MG63 (cell line): ENCODE measurements around the gene STRBP. TPM values are rescaled to one million over a fixed set of nuclear protein-coding genes. Genes with fewer than 3 reads are reported as not detected.

Experiments used
- DNase-seq: peaks from one replicate; pipeline ENCODE4 v3.0.0-alpha.2; 2020
- H3K27me3 ChIP-seq: fragments of 250-450 bp; sonication (Bioruptor Pico); 2 replicates; pipeline ENCODE4 v1.5.1; 2020; ENCODE audit warnings: mild to moderate bottlenecking, moderate library complexity
- H3K36me3 ChIP-seq: fragments of 250-450 bp; sonication (Bioruptor Pico); 2 replicates; pipeline ENCODE4 v1.5.1; 2020; ENCODE audit warnings: mild to moderate bottlenecking, moderate library complexity
- H3K4me3 ChIP-seq: fragments of 250-450 bp; sonication (Bioruptor Pico); 2 replicates; pipeline ENCODE4 v1.5.1; 2020; ENCODE audit warnings: mild to moderate bottlenecking, moderate library complexity
- H3K9me3 ChIP-seq: fragments of 250-450 bp; sonication (Bioruptor Pico); 2 replicates; pipeline ENCODE4 v1.5.1; 2020; ENCODE audit warnings: mild to moderate bottlenecking, moderate library complexity
- total RNA-seq: library from RNA; depleted of rRNA; stranded (reverse); fragments of >200 nt; shearing (Covaris generic); gene quantifications from 2 replicates; pipeline ENCODE4 v1.2.3, GENCODE V29; 2014; ENCODE audit warnings: low replicate concordance

The STRBP gene
- total RNA-seq, 1 experiment from 2014 or later, result 8.1 TPM

DNA sequence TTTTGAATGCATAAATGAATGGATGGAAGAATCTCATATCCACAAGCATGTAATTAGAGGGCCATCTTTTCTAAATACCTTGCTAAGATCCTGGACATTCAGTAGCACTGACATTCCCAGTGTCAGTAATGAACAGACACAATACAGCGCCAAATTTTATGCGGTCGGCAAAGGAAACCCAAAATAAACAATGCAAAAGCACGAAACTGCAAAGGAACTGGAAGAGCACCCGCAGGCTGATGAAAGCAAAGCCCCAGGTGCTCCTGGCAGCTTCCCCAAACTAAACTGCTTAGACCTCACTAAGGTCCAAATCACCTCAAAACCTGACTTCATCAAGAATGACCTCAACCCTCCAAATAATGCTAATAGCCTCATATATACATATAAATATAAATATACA, 133.0 kb downstream of the STRBP start:
- no peak overlapping the region for H3K4me3 ChIP-seq
- no peak for DNase-seq
- no peaks in the 10 kb centered on the region for H3K36me3 ChIP-seq
- H3K27me3 ChIP-seq, result no peaks in the 10 kb centered on the region
- no peaks in the 10 kb centered on the region for H3K9me3 ChIP-seq

DNA sequence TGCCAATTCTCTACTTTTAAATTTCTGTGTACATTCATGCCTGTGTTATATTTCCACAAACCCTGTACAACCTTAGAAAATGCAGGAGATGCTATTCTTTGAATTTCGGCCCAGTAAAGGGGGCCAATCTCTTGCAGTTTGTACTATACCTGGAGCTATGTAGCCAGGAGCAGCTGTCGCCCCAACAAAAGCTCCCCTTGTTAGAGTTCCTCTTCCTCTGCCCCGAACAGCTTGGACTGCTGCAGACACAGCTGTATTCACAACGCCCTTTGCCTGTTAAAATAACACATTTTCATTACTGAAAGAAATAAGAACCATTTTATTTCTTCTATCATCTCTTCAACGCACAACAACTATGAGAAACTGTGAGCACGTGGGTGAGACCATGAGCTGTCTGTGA, 135.7 kb downstream of the STRBP start:
- Histone ChIP-seq H3K36me3 (no peaks in the 10 kb centered on the region), H3K27me3 (no peaks in the 10 kb centered on the region), H3K4me3 (no peak overlapping the region), H3K9me3 (no peaks in the 10 kb centered on the region)
- no peak for DNase-seq

- no peaks in the 10 kb centered on the region for H3K27me3 ChIP-seq
- H3K4me3 ChIP-seq, result no peak overlapping the region
- no peaks in the 10 kb centered on the region for H3K36me3 ChIP-seq
- no peak for DNase-seq
- H3K9me3 ChIP-seq, result no peaks in the 10 kb centered on the region
These were observed 136.4 kb downstream of the STRBP start for GRCh38 chr9:123131993-123132392.

DNA sequence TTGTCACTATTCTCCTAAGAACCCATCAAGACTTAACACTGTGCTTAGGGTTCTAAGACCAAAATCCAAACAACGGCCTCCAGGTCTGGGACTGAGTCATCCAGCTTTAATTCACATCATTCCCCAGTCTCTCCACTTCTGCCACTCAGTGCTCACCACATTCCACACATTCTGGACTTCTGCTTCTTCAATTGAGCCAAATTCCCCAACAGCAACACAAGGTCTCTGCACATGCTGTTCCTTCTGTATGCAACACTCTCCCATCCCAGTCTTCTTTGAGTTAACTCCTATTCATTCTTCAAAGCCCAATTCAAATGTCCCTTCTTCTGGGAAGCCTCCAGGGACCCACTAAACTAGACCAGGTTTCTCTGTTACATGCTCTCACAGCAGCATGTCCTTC, 137.1 kb downstream of the STRBP start:
- DNase-seq, result peak; percentile 42
- Histone ChIP-seq H3K36me3 (no peaks in the 10 kb centered on the region), H3K9me3 (no peaks in the 10 kb centered on the region)

DNA sequence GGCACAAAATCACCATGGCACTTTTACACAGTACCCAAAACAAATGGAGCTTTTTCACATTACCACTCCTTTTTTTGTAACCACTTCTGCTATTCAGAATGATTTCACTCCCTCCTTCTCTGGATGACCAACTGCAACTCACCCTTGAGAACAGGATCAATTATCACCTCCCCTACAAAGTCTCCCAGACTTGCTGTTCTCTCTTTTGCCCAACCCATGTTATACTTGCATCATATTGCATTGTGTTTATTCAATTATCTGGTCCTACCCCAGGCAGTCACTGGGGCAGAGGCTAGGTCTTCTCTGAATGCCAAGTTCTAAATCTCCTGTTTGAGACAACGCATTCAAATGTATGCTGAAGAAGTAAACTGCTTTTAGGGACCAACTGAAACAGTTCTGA, 139.0 kb downstream of the STRBP start:
- no peaks in the 10 kb centered on the region for H3K9me3 ChIP-seq
- H3K36me3 ChIP-seq, result no peaks in the 10 kb centered on the region
- no peak overlapping the region for H3K4me3 ChIP-seq
- H3K27me3 ChIP-seq, result no peaks in the 10 kb centered on the region
- no peak for DNase-seq

More for the DNA sequence above, 137.1 kb downstream of the STRBP start:
- no peak overlapping the region for H3K4me3 ChIP-seq
- H3K27me3 ChIP-seq, result no peaks in the 10 kb centered on the region

GRCh38 chr9:123128591-123128990, 139.8 kb downstream of the STRBP start:
- no peak overlapping the region for H3K4me3 ChIP-seq
- H3K36me3 ChIP-seq, result no peaks in the 10 kb centered on the region
- no peaks in the 10 kb centered on the region for H3K9me3 ChIP-seq
- H3K27me3 ChIP-seq, result no peaks in the 10 kb centered on the region
- DNase-seq, result no peak

DNA sequence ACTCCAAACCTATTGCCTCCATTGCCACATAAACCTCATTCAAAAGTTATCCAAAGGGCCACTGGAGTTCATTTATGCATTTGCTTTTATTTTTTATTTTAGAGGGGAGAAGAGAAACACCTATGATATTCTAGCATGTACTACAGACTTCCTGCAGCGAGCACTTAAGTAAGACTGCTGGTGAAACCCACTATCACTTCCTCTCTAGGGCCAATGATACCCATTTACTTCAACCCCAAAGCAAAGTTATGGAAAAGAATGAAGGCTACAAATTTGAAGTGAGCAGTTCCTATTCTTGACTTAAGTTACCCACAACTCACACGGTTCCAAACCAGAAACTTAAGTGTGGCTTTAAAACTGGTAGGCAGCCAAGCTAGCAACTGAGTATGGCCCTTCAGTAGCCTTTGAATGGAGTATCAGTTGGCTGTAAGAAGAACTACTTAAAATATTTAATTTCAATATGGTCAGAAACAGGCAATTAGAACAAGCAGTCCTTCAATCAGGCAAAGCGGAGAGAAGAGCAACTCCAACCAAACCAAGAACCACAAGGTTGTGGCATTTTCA, 140.8 kb downstream of the STRBP start:
- DNase-seq, result no peak
- Histone ChIP-seq H3K27me3 (no peaks in the 10 kb centered on the region), H3K4me3 (no peak overlapping the region), H3K36me3 (no peaks in the 10 kb centered on the region), H3K9me3 (no peaks in the 10 kb centered on the region)

DNA sequence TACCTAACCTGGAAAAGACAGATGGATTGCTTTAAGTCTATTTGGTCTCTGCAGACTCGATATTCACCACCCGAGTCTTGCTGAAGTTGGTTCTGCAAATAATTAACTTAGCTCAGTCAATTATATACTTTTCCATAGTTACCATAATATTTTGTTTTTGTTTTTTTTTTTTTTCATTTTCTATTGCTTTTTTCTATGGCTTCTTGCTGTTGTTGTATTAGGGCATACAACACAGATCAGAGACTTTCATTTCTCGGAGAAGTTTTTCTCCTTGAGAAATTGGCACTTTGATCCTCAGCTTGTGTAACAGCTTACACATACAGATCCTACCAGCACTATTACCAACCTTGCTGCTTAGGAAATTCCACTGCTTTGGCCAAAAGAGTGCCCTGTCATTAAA, 146.9 kb downstream of the STRBP start:
- no peak for DNase-seq
- Histone ChIP-seq H3K9me3 (no peaks in the 10 kb centered on the region), H3K36me3 (no peaks in the 10 kb centered on the region), H3K4me3 (no peak overlapping the region), H3K27me3 (no peaks in the 10 kb centered on the region)

DNA sequence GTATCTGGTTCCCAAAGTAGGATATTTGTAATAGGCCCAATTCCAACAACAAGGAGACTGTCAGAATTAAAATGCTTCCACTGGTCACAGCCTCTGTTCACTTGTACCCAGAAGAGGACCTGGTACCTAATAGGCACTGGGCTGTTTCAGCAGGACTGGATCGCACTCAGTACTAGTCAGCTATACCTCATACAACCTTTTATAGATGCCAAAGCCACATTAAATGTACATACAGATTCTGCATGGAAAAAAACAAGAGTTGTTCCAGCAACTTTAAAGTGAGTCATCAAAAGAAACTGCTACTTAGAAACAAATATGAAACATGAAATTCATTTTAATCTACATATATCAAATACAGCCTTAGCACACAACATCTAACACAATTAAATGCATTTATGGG, 147.4 kb downstream of the STRBP start:
- Histone ChIP-seq H3K4me3 (no peak overlapping the region), H3K9me3 (no peaks in the 10 kb centered on the region), H3K27me3 (no peaks in the 10 kb centered on the region), H3K36me3 (no peaks in the 10 kb centered on the region)
- peak; percentile 29 for DNase-seq

- Histone ChIP-seq H3K4me3 (no peak overlapping the region), H3K9me3 (no peaks in the 10 kb centered on the region), H3K36me3 (no peaks in the 10 kb centered on the region), H3K27me3 (no peaks in the 10 kb centered on the region)
- DNase-seq, result peak; percentile 51
These were observed 148.3 kb downstream of the STRBP start for GRCh38 chr9:123120131-123120530.

GRCh38 chr9:123119566-123119965, 148.8 kb downstream of the STRBP start:
- no peaks in the 10 kb centered on the region for H3K36me3 ChIP-seq
- DNase-seq, result no peak
- H3K9me3 ChIP-seq, result no peaks in the 10 kb centered on the region
- H3K4me3 ChIP-seq, result no peak overlapping the region
- H3K27me3 ChIP-seq, result no peaks in the 10 kb centered on the region

GRCh38 chr9:123116036-123116435, 152.3 kb downstream of the STRBP start:
- Histone ChIP-seq H3K4me3 (no peak overlapping the region), H3K36me3 (no peaks in the 10 kb centered on the region), H3K27me3 (no peaks in the 10 kb centered on the region), H3K9me3 (no peaks in the 10 kb centered on the region)
- no peak for DNase-seq

- DNase-seq, result peak; percentile 84
- H3K9me3 ChIP-seq, result no peaks in the 10 kb centered on the region
- no peak overlapping the region for H3K4me3 ChIP-seq
- no peaks in the 10 kb centered on the region for H3K36me3 ChIP-seq
- no peaks in the 10 kb centered on the region for H3K27me3 ChIP-seq
These were observed 153.1 kb downstream of the STRBP start for GRCh38 chr9:123115146-123115913.

DNA sequence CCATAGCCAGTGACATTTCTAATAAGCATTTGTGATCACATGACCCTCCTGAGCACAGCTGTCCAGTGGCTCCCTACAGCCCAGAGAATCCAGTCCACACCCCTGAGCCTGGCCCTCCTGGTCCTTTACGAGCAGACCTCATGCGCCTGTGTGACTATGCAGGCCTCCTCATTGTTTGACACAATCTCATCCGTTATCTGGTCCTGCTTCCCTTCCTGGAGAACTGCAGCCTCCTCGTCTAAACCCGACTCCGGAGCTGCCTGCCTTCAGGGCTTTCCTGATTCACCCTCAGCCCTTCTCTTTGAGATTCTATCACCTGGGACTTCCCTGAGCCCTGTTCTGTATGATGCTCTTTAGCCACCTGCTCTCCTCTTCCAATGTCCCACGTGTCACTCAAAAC, 155.2 kb downstream of the STRBP start:
- no peaks in the 10 kb centered on the region; the same call in 1 of the 2 replicates for H3K36me3 ChIP-seq
- DNase-seq, result no peak
- H3K4me3 ChIP-seq, result no peak overlapping the region
- H3K27me3 ChIP-seq, result no peaks in the 10 kb centered on the region
- H3K9me3 ChIP-seq, result no peaks in the 10 kb centered on the region

- DNase-seq, result no peak
- no peaks in the 10 kb centered on the region; the same call in none of the 2 replicates for H3K36me3 ChIP-seq
- H3K27me3 ChIP-seq, result no peaks in the 10 kb centered on the region
- H3K4me3 ChIP-seq, result no peak overlapping the region
- H3K9me3 ChIP-seq, result no peaks in the 10 kb centered on the region
These were observed 156.1 kb downstream of the STRBP start for GRCh38 chr9:123112015-123112975.

- Histone ChIP-seq H3K4me3 (no peak overlapping the region), H3K27me3 (no peaks in the 10 kb centered on the region), H3K9me3 (no peaks in the 10 kb centered on the region), H3K36me3 (no peaks in the 10 kb centered on the region; the same call in none of the 2 replicates)
- no peak for DNase-seq
These were observed 156.9 kb downstream of the STRBP start for GRCh38 chr9:123111427-123112014.
